HG02759 (cell line): ENCODE measurements around the gene GRHL1.
"Not testable (repeated sequence)": the region's sequence is repeated elsewhere in the genome, so short reads cannot be mapped to it uniquely, and the experiment has no call there.

Source experiments
- ATAC-seq: cut with Tn5 transposase; IDR thresholded peaks from one replicate; pipeline ENCODE4 v1.9.1; 2021; ENCODE audit warnings: mild to moderate bottlenecking, moderate library complexity; ENCODE audit not compliant: unreplicated experiment

GRHL1 gene

GRCh38 chr2:10007921-10008808, 56.7 kb downstream of the GRHL1 start:
- ATAC-seq: no peak

- ATAC-seq: no peak
Observed at GRCh38 chr2:10008809-10009176, 57.3 kb downstream of the GRHL1 start.

GRCh38 chr2:10009271-10009810, 57.8 kb downstream of the GRHL1 start:
- no peak for ATAC-seq

GRCh38 chr2:10009811-10010781, 58.6 kb downstream of the GRHL1 start:
- ATAC-seq: no peak

GRCh38 chr2:10010861-10011605, 59.5 kb downstream of the GRHL1 start:
- not testable (repeated sequence) for ATAC-seq

GRCh38 chr2:10011606-10012325, 60.3 kb downstream of the GRHL1 start:
- ATAC-seq: not testable (repeated sequence)

GRCh38 chr2:10012366-10012962, 61.0 kb downstream of the GRHL1 start:
- not testable (repeated sequence) for ATAC-seq

- no peak for ATAC-seq
Observed at GRCh38 chr2:10012963-10013461, 61.5 kb downstream of the GRHL1 start.

GRCh38 chr2:10013651-10014417, 62.3 kb downstream of the GRHL1 start:
- not testable (repeated sequence) for ATAC-seq

GRCh38 chr2:10014418-10015190, 63.1 kb downstream of the GRHL1 start:
- ATAC-seq: no peak

- ATAC-seq: not testable (repeated sequence)
Observed at GRCh38 chr2:10015376-10015989, 64.0 kb downstream of the GRHL1 start.

- ATAC-seq: no peak
Observed at GRCh38 chr2:10016001-10016801, 64.7 kb downstream of the GRHL1 start.

- no peak for ATAC-seq
Observed at GRCh38 chr2:10016802-10017258, 65.3 kb downstream of the GRHL1 start.

GRCh38 chr2:10017313-10017941, 65.9 kb downstream of the GRHL1 start:
- no peak for ATAC-seq

- ATAC-seq: no peak
Observed at GRCh38 chr2:10019174-10019573, 67.7 kb downstream of the GRHL1 start.
